CD8-positive, alpha-beta memory T cell (primary cell): Measurements from ENCODE around the gene CCDC92B. TPM values are rescaled to one million over a fixed set of nuclear protein-coding genes. Genes with fewer than 3 reads are reported as not detected.
A peak's percentile ranks its signal among the peaks of the same experiment; 100 is the strongest.
"Not testable (repeated sequence)": the region's sequence is repeated elsewhere in the genome, so short reads cannot be mapped to it uniquely, and the experiment has no call there.

Experiments
- CTCF ChIA-PET: fragments of 350-600 bp; sonication (Branson Sonifier 250); formaldehyde crosslinking; loops from one replicate; lab custom pipeline; 2021; ENCODE audit warnings: antibody characterized with exemption; lab: Charles Lee
- POLR2A ChIA-PET: fragments of 350-600 bp; sonication (Branson Sonifier 250); formaldehyde crosslinking; loops from one replicate; lab custom pipeline; 2021; ENCODE audit warnings: antibody characterized with exemption; lab: Charles Lee
- DNase-seq, 5 donors: peaks; one replicate each; pipeline versions ENCODE4 v3.0.0 to v3.0.0-alpha.2; 2020 to 2022; ENCODE audit warnings: mixed read lengths in 1 of 5
- H3K27ac ChIP-seq: one replicate; pipeline ENCODE4 v1.7.0; 2013; ENCODE audit warnings: low read depth, mild to moderate bottlenecking, low read length, moderate library complexity
- H3K27me3 ChIP-seq: 2 replicates; pipeline ENCODE4 v1.7.0; 2013; ENCODE audit warnings: low read length, mild to moderate bottlenecking; ENCODE audit not compliant: insufficient read depth, poor library complexity, severe bottlenecking
- H3K36me3 ChIP-seq: 2 replicates; pipeline ENCODE4 v1.7.0; 2013; ENCODE audit warnings: mild to moderate bottlenecking, low read length, moderate library complexity; ENCODE audit not compliant: insufficient read depth
- H3K4me1 ChIP-seq: 2 replicates; pipeline ENCODE4 v1.7.0; 2013; ENCODE audit warnings: mild to moderate bottlenecking, low read length, moderate library complexity; ENCODE audit not compliant: insufficient read depth
- H3K4me3 ChIP-seq: 2 replicates; pipeline ENCODE4 v1.7.0; 2013; ENCODE audit warnings: mild to moderate bottlenecking, low read length
- H3K9me3 ChIP-seq: 2 replicates; pipeline ENCODE4 v1.7.0; 2013; ENCODE audit warnings: mild to moderate bottlenecking, low read length
- H3K27ac Mint-ChIP-seq, 8 donors: one replicate each; pipeline ENCODE4 v1.8.0; 2020 to 2021; ENCODE audit warnings: mixed read lengths in 8 of 8, mild to moderate bottlenecking in 6 of 8, inconsistent platforms in 3 of 8, moderate library complexity in 3 of 8
- H3K27me3 Mint-ChIP-seq, 2 donors: one replicate each; pipeline ENCODE4 v1.8.0; 2020 to 2021; ENCODE audit warnings: mixed read lengths in 2 of 2, mild to moderate bottlenecking in 1 of 2, moderate library complexity in 1 of 2
- H3K36me3 Mint-ChIP-seq, 3 donors: one replicate each; pipeline ENCODE4 v1.8.0; 2020 to 2021; ENCODE audit warnings: mixed read lengths in 3 of 3, inconsistent platforms in 1 of 3, mild to moderate bottlenecking in 1 of 3
- H3K4me1 Mint-ChIP-seq, 3 donors: one replicate each; pipeline ENCODE4 v1.8.0; 2020 to 2021; ENCODE audit warnings: mixed read lengths in 3 of 3, inconsistent platforms in 1 of 3, mild to moderate bottlenecking in 1 of 3
- H3K4me3 Mint-ChIP-seq, 7 donors: one replicate each; pipeline ENCODE4 v1.8.0; 2020 to 2021; ENCODE audit warnings: mixed read lengths in 7 of 7, mild to moderate bottlenecking in 6 of 7, moderate library complexity in 4 of 7, inconsistent platforms in 2 of 7
- H3K9me3 Mint-ChIP-seq, 5 donors: one replicate each; pipeline ENCODE4 v1.8.0; 2020 to 2022; ENCODE audit warnings: mixed read lengths in 5 of 5, mild to moderate bottlenecking in 3 of 5, moderate library complexity in 2 of 5, inconsistent platforms in 1 of 5
- polyA plus RNA-seq: library from polyadenylated mRNA; unstranded; fragments of 300-500 nt; fragmentation: Illumina TruSeq; gene quantifications from one replicate; pipeline ENCODE4 v1.2.3, GENCODE V29; 2021
- total RNA-seq, 2 experiments: library from RNA; stranded (reverse); gene quantifications; one replicate each; pipeline ENCODE4 v1.2.3, GENCODE V29; 2021

Gene CCDC92B
- total and polyA plus RNA-seq, 3 experiments from 2014 or later: 0.07 TPM; not detected in 2

DNA sequence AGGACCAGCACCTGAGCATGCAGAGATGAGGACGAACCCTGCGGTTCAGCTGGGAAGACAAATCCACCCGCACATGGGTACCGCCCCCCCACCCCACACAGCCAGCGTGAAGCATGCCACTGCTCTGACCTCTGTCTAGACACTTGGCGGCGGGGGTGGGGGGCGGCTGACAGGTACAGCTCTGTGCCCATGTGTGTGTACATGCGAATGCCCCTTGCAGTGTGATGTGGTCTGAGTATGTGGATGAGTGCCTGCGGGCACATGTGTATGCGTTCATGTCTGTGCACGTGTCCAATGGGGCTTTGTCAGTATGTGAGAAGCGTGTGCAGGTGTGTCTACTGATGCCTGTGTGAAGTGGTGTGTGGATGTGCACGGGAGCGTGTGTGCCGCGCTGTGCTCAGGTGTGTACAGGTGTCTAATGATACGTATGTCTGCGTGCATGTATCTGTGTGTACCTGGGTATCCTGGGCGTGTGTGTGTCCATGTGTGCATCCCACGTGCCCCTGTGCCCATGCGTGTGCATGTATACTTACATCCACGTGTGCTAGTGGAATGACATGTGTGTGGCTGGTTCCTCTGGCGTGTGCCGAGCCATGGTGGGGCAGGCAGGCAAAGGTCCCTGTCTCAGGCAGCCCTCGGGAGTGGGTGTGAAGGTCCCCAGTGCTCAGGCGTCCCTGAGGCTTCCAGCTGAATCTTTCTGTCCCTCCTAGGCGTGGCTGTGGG lies 46.1 kb upstream of the CCDC92B start:
- peaks cover 0 to 5% of the 10 kb centered on the region in 2 donors for H3K27me3 Mint-ChIP-seq

DNA sequence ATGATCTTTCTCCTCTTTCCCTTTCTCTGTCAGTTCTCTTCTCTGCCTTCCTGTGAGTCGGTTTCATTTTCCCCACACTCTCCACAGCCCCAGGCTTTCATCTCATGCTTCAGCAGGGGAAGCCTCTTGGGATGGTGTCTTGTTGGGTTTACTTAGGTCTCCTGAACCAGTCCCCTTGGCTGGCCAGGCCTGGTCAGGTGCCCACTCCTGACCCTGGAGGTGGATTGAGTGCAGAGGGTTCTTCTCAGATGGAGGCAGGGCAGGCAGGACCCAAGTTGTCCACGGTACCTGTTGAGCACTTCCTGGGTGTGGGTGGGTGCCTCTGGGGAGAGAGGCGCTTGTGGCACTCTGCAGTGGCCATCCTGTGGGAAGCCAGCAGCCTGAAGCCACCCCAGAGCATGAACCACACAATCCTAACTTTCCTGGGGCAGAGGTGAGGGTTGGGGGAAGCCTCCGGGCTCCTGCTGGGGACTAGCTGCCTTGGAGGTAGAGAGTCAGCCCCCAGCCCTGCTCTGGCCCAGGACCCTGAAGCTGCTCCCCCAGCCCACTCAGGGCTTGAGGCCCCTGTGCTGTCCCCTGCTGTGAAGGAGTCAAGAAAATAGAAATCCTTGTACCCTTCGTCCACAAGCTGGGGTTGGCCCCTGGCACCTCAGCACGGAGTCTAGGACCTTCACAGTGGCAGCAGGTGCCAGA lies 44.8 kb upstream of the CCDC92B start:
- peaks cover 81 to 93% (median 84%) of the 10 kb centered on the region in 3 donors for H3K4me1 Mint-ChIP-seq
- CTCF ChIA-PET: interaction anchor here (0.7 to 7.0 kb wide), 6 partner anchors 8 to 34 kb away, joined by 3 to 62 read pairs (median 6); no protein-coding TSS in a partner anchor
- POLR2A ChIA-PET: interaction anchor here (0.6 to 4.3 kb wide), 2 partner anchors 13 to 21 kb away, joined by 3 to 54 read pairs; no protein-coding TSS in a partner anchor
- Histone ChIP-seq H3K4me1 (peaks cover 69% of the 10 kb centered on the region), H3K9me3 (no peaks in the 10 kb centered on the region), H3K4me3 (peak overlapping the region; percentile 26), H3K27me3 (no peaks in the 10 kb centered on the region), H3K27ac (no peak overlapping the region), H3K36me3 (no peaks in the 10 kb centered on the region)
- DNase-seq: peak in 1 of 5 donors; percentile 12
- H3K9me3 Mint-ChIP-seq: no peaks in the 10 kb centered on the region
- peaks cover 0 to 9% (median 0%) of the 10 kb centered on the region in 3 donors for H3K36me3 Mint-ChIP-seq
- H3K27me3 Mint-ChIP-seq: peaks cover 0 to 5% of the 10 kb centered on the region in 2 donors
- H3K4me3 Mint-ChIP-seq: peak overlapping the region; percentile 79 to 98 (median 95)
- peak overlapping the region in 7 of 8 donors; percentile 31 to 94 (median 78) for H3K27ac Mint-ChIP-seq

More for the DNA sequence above, 46.1 kb upstream of the CCDC92B start:
- Mint-ChIP-seq H3K36me3 (peaks cover 4 to 20% (median 4%) of the 10 kb centered on the region in 3 donors), H3K4me1 (peaks cover 89 to 99% (median 92%) of the 10 kb centered on the region in 3 donors), H3K4me3 (peak overlapping the region; percentile 94 to 98 (median 96)), H3K9me3 (no peaks in the 10 kb centered on the region), H3K27ac (peak overlapping the region in 7 of 8 donors; percentile 71 to 88 (median 86))
- ChIA-PET CTCF (interaction anchor here (0.8 to 4.9 kb wide), 9 partner anchors 9 to 217 kb away, joined by 3 to 36 read pairs (median 4); no protein-coding TSS in a partner anchor), POLR2A (interaction anchor here (1.3 to 1.4 kb wide), 2 partner anchors 15 to 19 kb away, joined by 5 to 27 read pairs; no protein-coding TSS in a partner anchor)
- H3K27me3 ChIP-seq: no peaks in the 10 kb centered on the region
- H3K4me1 ChIP-seq: peaks cover 67% of the 10 kb centered on the region
- no peak overlapping the region for H3K27ac ChIP-seq
- peak overlapping the region; percentile 75 for H3K4me3 ChIP-seq
- no peaks in the 10 kb centered on the region for H3K9me3 ChIP-seq
- H3K36me3 ChIP-seq: no peaks in the 10 kb centered on the region
- DNase-seq: peak in 2 of 5 donors; percentile 8 to 58

DNA sequence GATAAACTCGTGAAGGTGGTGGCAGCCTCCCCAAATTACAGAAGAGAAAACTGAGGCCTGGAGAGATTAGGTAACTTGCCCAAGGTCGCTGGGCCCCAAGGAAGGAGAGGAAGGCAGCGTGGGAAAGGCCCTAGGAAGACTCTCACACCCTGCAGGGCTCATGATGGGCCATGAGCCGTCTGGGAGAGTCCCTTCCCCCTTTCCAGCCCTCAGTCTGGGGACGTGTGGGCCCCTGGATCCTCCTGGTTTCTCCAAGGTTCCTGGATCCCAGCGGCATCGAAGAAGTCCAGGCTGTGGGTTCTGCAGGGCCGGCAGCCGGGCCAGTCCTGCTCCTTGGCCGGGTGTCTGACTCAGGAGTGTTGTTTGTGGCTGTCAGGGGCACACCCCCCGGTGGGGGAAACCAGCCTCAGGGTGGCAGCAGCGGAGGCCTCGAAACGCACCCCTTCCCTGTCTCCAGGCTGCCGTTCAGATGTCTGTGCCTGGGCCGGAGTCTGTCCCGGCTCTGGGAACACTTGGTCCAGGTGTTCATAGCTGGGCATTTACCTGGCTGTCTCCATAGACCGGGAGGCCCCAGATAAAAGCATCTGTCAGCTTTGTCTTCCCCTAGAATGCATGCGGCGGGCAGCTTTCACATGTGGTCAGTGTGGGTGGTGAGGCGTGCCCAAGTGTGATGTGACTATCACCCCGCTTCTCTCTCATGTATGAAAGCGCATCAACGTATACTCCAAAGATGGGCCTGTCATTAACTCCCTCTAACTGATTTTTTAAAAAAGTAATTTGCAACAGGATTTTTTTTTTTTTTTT lies 43.1 kb upstream of the CCDC92B start:
- Histone ChIP-seq H3K4me1 (peaks cover 61% of the 10 kb centered on the region), H3K9me3 (no peaks in the 10 kb centered on the region), H3K27ac (no peak overlapping the region), H3K27me3 (no peaks in the 10 kb centered on the region), H3K36me3 (no peaks in the 10 kb centered on the region), H3K4me3 (peak overlapping the region; percentile 29)
- ChIA-PET POLR2A (interaction anchor here (4.3 kb wide), 1 partner anchor 22 kb away, joined by 54 read pairs; no protein-coding TSS in a partner anchor), CTCF (interaction anchor here (0.9 to 7.0 kb wide), 5 partner anchors 11 to 32 kb away, joined by 3 to 62 read pairs (median 4); no protein-coding TSS in a partner anchor)
- H3K27me3 Mint-ChIP-seq: peaks cover 0 to 5% of the 10 kb centered on the region in 2 donors
- DNase-seq: peak; percentile 57 to 89 (median 79)
- peak overlapping the region; percentile 36 to 94 (median 85) for H3K27ac Mint-ChIP-seq
- peak overlapping the region; percentile 79 to 98 (median 95) for H3K4me3 Mint-ChIP-seq
- peaks cover 0 to 5% (median 0%) of the 10 kb centered on the region in 3 donors for H3K36me3 Mint-ChIP-seq
- peaks cover 66 to 77% (median 72%) of the 10 kb centered on the region in 3 donors for H3K4me1 Mint-ChIP-seq
- H3K9me3 Mint-ChIP-seq: no peaks in the 10 kb centered on the region

DNA sequence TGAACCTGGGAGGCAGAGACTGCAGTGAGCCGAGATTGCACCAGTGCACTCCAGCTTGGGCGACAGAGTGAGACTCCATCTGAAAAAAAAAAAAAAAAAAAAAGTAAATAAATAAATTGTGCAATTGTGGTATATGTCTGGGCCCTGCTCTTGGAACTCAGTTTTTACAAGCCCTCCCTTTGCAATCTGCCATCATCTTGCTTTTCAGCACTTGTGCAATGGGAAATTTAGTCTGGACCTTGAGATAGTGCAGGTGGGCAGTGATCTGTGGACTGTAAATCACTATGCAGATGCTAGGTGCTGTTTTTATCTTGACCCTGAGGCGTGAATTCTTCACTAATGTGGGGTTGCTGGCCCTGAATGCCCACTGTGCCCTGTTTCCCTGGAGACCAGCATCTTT lies 40.2 kb upstream of the CCDC92B start:
- ChIA-PET POLR2A (interaction anchor here (0.6 to 0.7 kb wide), 3 partner anchors 25 to 209 kb away, joined by 3 to 6 read pairs (median 4); no protein-coding TSS in a partner anchor), CTCF (interaction anchor here (0.9 to 7.0 kb wide), 9 partner anchors 21 to 141 kb away, joined by 3 to 62 read pairs (median 4); no protein-coding TSS in a partner anchor)
- Mint-ChIP-seq H3K27ac (no peak overlapping the region), H3K9me3 (no peaks in the 10 kb centered on the region), H3K4me3 (peak overlapping the region in 1 of 7 donors; percentile 60), H3K4me1 (peaks cover 45 to 52% (median 46%) of the 10 kb centered on the region in 3 donors), H3K36me3 (no peaks in the 10 kb centered on the region), H3K27me3 (peaks cover 0 to 1% of the 10 kb centered on the region in 2 donors)
- Histone ChIP-seq H3K4me3 (no peak overlapping the region), H3K27ac (no peak overlapping the region), H3K4me1 (peaks cover 50% of the 10 kb centered on the region), H3K27me3 (no peaks in the 10 kb centered on the region), H3K36me3 (no peaks in the 10 kb centered on the region), H3K9me3 (no peaks in the 10 kb centered on the region)
- no peak for DNase-seq

DNA sequence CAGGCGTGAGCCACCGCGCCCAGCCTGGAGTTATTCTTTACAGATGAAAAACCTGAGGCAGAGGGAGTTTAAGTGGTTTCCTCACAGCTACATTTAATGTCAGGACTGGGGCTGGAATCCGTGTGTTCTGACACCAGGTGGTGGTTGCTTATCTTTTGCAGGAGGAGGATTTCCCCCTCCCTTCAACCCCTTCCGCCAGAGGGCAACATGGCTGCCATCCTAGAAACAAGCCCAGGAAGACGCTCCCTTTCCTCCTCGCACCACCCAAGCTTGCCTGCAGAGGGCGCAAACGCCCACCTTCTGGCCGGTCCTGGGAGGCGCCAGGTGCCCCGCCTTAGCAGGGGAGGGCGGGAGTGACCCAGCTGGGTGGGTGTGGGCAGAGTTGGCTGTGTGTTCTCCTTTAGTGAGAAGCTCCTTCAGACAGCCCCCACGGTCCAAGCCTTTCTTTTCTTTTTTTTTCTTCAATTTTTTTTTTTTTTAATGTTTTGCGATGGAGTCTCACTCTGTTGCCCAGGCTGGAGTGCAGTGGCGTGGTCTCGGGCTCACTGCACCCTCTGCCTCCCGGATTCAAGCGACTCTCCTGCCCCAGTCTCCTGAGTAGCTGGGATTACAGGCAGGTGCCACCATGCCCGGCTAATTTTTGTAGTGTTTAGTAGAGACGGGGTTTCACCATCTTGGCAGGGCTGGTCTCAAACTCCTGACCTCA lies 36.9 kb upstream of the CCDC92B start:
- H3K27me3 ChIP-seq: no peaks in the 10 kb centered on the region

DNA sequence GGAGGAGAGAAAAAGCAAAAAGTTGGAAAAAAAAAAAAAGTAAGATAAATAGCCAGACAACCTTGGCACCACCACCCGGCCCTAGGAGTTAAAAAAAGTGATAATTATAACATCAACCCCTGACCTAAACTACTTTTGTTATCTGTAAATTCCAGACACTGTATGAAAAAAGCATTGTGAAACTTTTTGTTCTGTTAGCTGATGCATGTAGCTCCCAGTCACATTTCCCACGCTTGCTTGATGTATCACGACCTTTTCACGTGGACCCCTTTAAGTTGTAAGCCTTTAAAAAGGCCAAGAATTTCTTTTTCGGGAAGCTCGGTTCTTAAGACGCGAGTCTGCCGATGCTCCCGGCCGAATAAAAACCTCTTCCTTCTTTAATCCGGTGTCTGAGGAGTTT lies 35.9 kb upstream of the CCDC92B start:
- H3K27ac ChIP-seq, POLR2A ChIA-PET: not testable (repeated sequence)

More for the DNA sequence above, 36.9 kb upstream of the CCDC92B start:
- peaks cover 17% of the 10 kb centered on the region for H3K4me1 ChIP-seq
- no peak overlapping the region for H3K27ac ChIP-seq
- no peaks in the 10 kb centered on the region for H3K9me3 ChIP-seq
- H3K27ac Mint-ChIP-seq: peak overlapping the region in 1 of 8 donors; percentile 20
- peaks cover 13 to 18% (median 13%) of the 10 kb centered on the region in 3 donors for H3K4me1 Mint-ChIP-seq
- H3K9me3 Mint-ChIP-seq: no peaks in the 10 kb centered on the region
- H3K36me3 Mint-ChIP-seq: no peaks in the 10 kb centered on the region
- H3K4me3 Mint-ChIP-seq: peak overlapping the region in 1 of 7 donors; percentile 32
- peak; percentile 86 to 91 (median 87) for DNase-seq
- CTCF ChIA-PET: interaction anchor here (0.6 to 5.2 kb wide), 29 partner anchors 9 to 263 kb away, joined by 3 to 34 read pairs (median 5); partner anchors contain the start of gene RAP1GAP2
- H3K27me3 Mint-ChIP-seq: peaks cover 0 to 2% of the 10 kb centered on the region in 2 donors
- H3K36me3 ChIP-seq: no peaks in the 10 kb centered on the region
- POLR2A ChIA-PET: interaction anchor here (0.6 to 0.8 kb wide), 4 partner anchors 29 to 1696 kb away, joined by 3 to 5 read pairs (median 4); no protein-coding TSS in a partner anchor
- no peak overlapping the region for H3K4me3 ChIP-seq

More for the DNA sequence above, 35.9 kb upstream of the CCDC92B start:
- not testable (repeated sequence) for H3K36me3 Mint-ChIP-seq, H3K36me3 ChIP-seq, H3K9me3 Mint-ChIP-seq, H3K27me3 ChIP-seq, H3K27me3 Mint-ChIP-seq, H3K9me3 ChIP-seq, H3K27ac Mint-ChIP-seq, H3K4me3 Mint-ChIP-seq, H3K4me1 ChIP-seq, H3K4me3 ChIP-seq, DNase-seq
- CTCF ChIA-PET: interaction anchor here (1.1 to 5.2 kb wide), 17 partner anchors 8 to 264 kb away, joined by 3 to 34 read pairs (median 5); partner anchors contain the start of gene RAP1GAP2
- peaks cover 8 to 11% (median 9%) of the 10 kb centered on the region in 3 donors for H3K4me1 Mint-ChIP-seq
